Activated CD8-positive, alpha-beta T cell treated with anti-CD3 and anti-CD28 coated beads for 36 hours (primary cell): Measurements from ENCODE around the gene IRF2. TPM values are rescaled to one million over a fixed set of nuclear protein-coding genes. Genes with fewer than 3 reads are reported as not detected.

Source experiments
- ATAC-seq: fragments of 200-7000 bp; cut with Tn5 transposase; one replicate; pipeline ENCODE4 v1.10.0; 2021; ENCODE audit warnings: mild to moderate bottlenecking, moderate library complexity
- CTCF ChIA-PET: fragments of 350-600 bp; sonication (Branson Sonifier 250); formaldehyde crosslinking; loops from one replicate; lab custom pipeline; 2021; ENCODE audit warnings: antibody characterized with exemption; lab: Charles Lee
- POLR2A ChIA-PET: fragments of 350-600 bp; sonication (Branson Sonifier 250); formaldehyde crosslinking; loops from one replicate; lab custom pipeline; 2021; ENCODE audit warnings: antibody characterized with exemption; lab: Charles Lee
- DNase-seq: peaks from one replicate; pipeline ENCODE4 v3.0.0-alpha.2; 2020
- H3K27ac Mint-ChIP-seq: one replicate; pipeline ENCODE4 v1.8.0; 2021; ENCODE audit warnings: mild to moderate bottlenecking, mixed read lengths
- H3K27me3 Mint-ChIP-seq: one replicate; pipeline ENCODE4 v1.8.0; 2021; ENCODE audit warnings: mixed read lengths
- H3K36me3 Mint-ChIP-seq: one replicate; pipeline ENCODE4 v1.8.0; 2021; ENCODE audit warnings: low read depth, mixed read lengths
- H3K4me1 Mint-ChIP-seq: one replicate; pipeline ENCODE4 v1.8.0; 2021; ENCODE audit warnings: low read depth, mixed read lengths
- H3K4me3 Mint-ChIP-seq: one replicate; pipeline ENCODE4 v1.8.0; 2021; ENCODE audit warnings: mild to moderate bottlenecking, moderate library complexity, mixed read lengths
- H3K9me3 Mint-ChIP-seq: one replicate; pipeline ENCODE4 v1.8.0; 2021; ENCODE audit warnings: mixed read lengths
- CTCF ChIP-seq: fragments of 200-600 bp; IDR thresholded peaks from one replicate; pipeline ENCODE4 v1.8.0; 2022; ENCODE audit warnings: antibody characterized with exemption, mild to moderate bottlenecking
- intact Hi-C: fragments of 100-400 bp; cut with micrococcal nuclease; formaldehyde crosslinking; loops from one replicate; pipeline ENCODE4 v1.10.0; 2022
- total RNA-seq, 2 experiments: library from RNA; stranded (reverse); gene quantifications; one replicate each; pipeline ENCODE4 v1.2.3, GENCODE V29; 2021

The IRF2 gene
- total RNA-seq, 2 experiments from 2014 or later: 48.1 to 56.4 TPM

DNA sequence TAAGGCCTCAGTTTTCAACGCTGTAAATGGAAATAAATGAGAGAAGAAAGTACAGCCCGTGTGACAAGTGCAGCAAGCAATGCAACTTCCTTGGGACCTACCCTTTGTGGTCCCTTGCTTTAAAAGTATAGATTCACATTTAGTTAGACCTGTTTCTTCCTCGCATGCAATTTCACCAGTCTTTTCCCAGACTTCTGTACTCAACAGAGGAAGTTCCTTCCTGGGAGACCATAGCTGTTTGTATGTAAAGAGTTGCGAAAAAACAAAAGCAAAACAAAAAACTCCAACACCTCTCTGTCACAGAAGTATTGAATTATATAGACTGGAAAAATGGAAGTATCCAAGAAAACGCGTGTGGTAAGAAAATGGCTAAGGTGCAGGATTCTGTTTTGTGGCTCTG lies 1.1 kb upstream of the IRF2 start:
- ATAC-seq: no peak
- no peak for TF ChIP-seq CTCF
- ChIA-PET POLR2A (interaction anchor here (0.8 to 5.0 kb wide), 20 partner anchors 16 to 258 kb away, joined by 3 to 40 read pairs (median 6); partner anchors contain the start of genes CASP3, CENPU and PRIMPOL), CTCF (interaction anchor here (1.0 to 2.8 kb wide), 8 partner anchors 16 to 210 kb away, joined by 3 to 14 read pairs (median 4); no protein-coding TSS in a partner anchor)
- H3K4me1 Mint-ChIP-seq: peaks cover 48% of the 10 kb centered on the region
- H3K36me3 Mint-ChIP-seq: peaks cover 39% of the 10 kb centered on the region
- intact Hi-C loops: loop anchor here (2.0 to 5.0 kb wide), 4 partner anchors 37 to 208 kb away; no protein-coding TSS in a partner anchor
- H3K27ac Mint-ChIP-seq: peak overlapping the region; percentile 98
- H3K9me3 Mint-ChIP-seq: no peaks in the 10 kb centered on the region
- no peak for DNase-seq
- H3K27me3 Mint-ChIP-seq: no peaks in the 10 kb centered on the region
- peak overlapping the region; percentile 94 for H3K4me3 Mint-ChIP-seq

DNA sequence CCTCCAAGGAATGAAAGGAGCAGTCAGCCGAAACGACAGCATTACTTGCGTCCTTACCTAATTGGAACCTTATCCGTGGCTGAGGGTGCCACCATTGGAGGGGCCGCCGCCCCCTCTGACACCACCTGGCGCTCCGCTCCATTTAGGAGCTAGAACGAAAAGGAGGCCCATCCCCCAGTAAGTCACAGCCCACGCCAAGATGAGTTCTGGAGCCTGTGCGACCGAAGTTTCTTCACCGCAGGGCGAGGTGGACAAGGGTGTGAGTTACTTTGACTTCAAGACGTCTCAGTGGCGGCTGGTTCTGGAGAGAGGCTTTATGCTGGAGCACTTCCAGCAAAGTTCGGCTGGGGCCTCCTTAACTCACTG lies 729 bp upstream of the IRF2 start:
- Mint-ChIP-seq H3K27ac (peak overlapping the region; percentile 98), H3K36me3 (peaks cover 39% of the 10 kb centered on the region), H3K27me3 (no peaks in the 10 kb centered on the region), H3K9me3 (no peaks in the 10 kb centered on the region), H3K4me3 (peak overlapping the region; percentile 94), H3K4me1 (peaks cover 49% of the 10 kb centered on the region)
- no peak for TF ChIP-seq CTCF
- ChIA-PET CTCF (interaction anchor here (1.0 to 2.8 kb wide), 11 partner anchors 9 to 210 kb away, joined by 3 to 14 read pairs (median 4); no protein-coding TSS in a partner anchor), POLR2A (interaction anchor here (0.8 to 5.0 kb wide), 23 partner anchors 9 to 259 kb away, joined by 3 to 40 read pairs (median 6); partner anchors contain the start of genes CASP3, CENPU and PRIMPOL)
- intact Hi-C loops: loop anchor here (2.0 to 5.0 kb wide), 4 partner anchors 37 to 208 kb away; no protein-coding TSS in a partner anchor
- DNase-seq: peak; percentile 81
- peak; percentile 40 for ATAC-seq

DNA sequence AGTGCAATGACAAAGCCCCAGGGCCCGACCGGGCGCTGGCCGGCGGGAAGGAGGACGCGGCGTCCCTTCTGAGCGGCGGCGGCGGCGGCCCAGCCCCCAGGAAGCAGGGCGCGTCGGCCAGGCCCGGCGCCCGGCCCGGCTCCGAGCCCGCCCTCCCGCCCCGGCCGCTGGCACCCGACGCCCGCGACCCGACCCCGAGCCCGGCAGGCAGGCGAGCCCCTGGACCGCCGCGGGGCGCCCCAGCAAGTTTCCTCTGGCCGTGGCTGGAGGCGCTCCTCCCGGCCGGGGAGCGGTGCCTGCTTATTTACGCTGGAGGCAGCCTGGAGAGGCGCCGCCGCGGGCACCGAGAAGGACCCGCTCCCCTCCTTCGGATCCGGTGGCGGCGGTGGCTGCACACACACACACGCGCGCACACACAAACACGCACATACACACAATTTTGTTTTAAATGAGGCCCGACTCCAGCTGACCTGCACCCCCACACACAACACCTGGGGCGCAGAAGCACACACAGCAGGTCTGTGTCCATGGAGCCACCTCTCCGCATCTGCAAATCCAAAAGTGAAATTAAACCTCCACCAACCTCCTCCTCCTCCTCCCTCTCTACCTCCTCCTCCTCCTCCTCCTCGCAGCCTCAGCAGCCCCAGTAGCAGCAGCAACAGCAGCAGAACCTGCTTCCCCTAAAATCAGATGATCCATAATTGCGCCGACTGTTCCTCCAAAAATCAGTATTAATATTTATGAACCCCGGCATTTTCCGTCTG lies 669 bp downstream of the IRF2 start:
- CTCF ChIA-PET: interaction anchor here (1.1 to 2.8 kb wide), 8 partner anchors 14 to 209 kb away, joined by 3 to 14 read pairs (median 4); no protein-coding TSS in a partner anchor
- Mint-ChIP-seq H3K4me3 (peak overlapping the region; percentile 94), H3K9me3 (no peaks in the 10 kb centered on the region), H3K36me3 (peaks cover 45% of the 10 kb centered on the region), H3K4me1 (peaks cover 46% of the 10 kb centered on the region), H3K27ac (peak overlapping the region; percentile 98), H3K27me3 (no peaks in the 10 kb centered on the region)
- peak; percentile 21 for ATAC-seq
- POLR2A ChIA-PET: interaction anchor here (0.7 to 5.0 kb wide), 19 partner anchors 10 to 260 kb away, joined by 3 to 40 read pairs (median 5); partner anchors contain the start of gene CENPU
- intact Hi-C loops: loop anchor here (2.0 to 5.0 kb wide), 3 partner anchors 61 to 191 kb away; partner anchors contain the start of genes CASP3 and PRIMPOL
- no peak for TF ChIP-seq CTCF
- DNase-seq: peak; percentile 52

GRCh38 chr4:184472614-184473498 lies 1.5 kb downstream of the IRF2 start:
- intact Hi-C loops: loop anchor here (5.0 kb wide), 2 partner anchors 174 to 191 kb away; partner anchors contain the start of genes CASP3 and PRIMPOL
- POLR2A ChIA-PET: interaction anchor here (1.0 to 5.0 kb wide), 3 partner anchors 63 to 260 kb away, joined by 3 to 40 read pairs (median 9); no protein-coding TSS in a partner anchor
- Mint-ChIP-seq H3K27me3 (no peaks in the 10 kb centered on the region), H3K9me3 (no peaks in the 10 kb centered on the region), H3K4me1 (peaks cover 46% of the 10 kb centered on the region), H3K4me3 (peak overlapping the region; percentile 86), H3K36me3 (peaks cover 44% of the 10 kb centered on the region), H3K27ac (peak overlapping the region; percentile 89)
- ATAC-seq: peak; percentile 25
- CTCF ChIA-PET: interaction anchor here (1.4 to 2.8 kb wide), 2 partner anchors 25 to 208 kb away, joined by 3 to 14 read pairs; no protein-coding TSS in a partner anchor
- peak; percentile 72 for DNase-seq
- TF ChIP-seq CTCF: no peak
